Ishikawa (cell line): ENCODE results near the gene ILDR2.

Experiments used
- CEBPB ChIP-seq: IDR thresholded peaks from 2 replicates; pipeline ENCODE4 v1.6.1; 2012
- CREB1 ChIP-seq: IDR thresholded peaks from 2 replicates; pipeline ENCODE4 v1.6.1; 2012; ENCODE audit warnings: low read depth
- EGR1 ChIP-seq: IDR thresholded peaks from 2 replicates; pipeline ENCODE4 v1.6.1; 2012
- EP300 ChIP-seq: IDR thresholded peaks from 2 replicates; pipeline ENCODE4 v1.6.1; 2012; ENCODE audit warnings: borderline replicate concordance
- FOXM1 ChIP-seq: IDR thresholded peaks from 2 replicates; pipeline ENCODE4 v1.6.1; 2012; ENCODE audit warnings: low read depth, borderline replicate concordance
- MAX ChIP-seq: IDR thresholded peaks from 2 replicates; pipeline ENCODE4 v1.6.1; 2012
- NFIC ChIP-seq: IDR thresholded peaks from 2 replicates; pipeline ENCODE4 v1.6.1; 2012
- RAD21 ChIP-seq: IDR thresholded peaks from 2 replicates; pipeline ENCODE4 v1.6.1; 2012; ENCODE audit warnings: low read depth
- REST ChIP-seq: IDR thresholded peaks from 2 replicates; pipeline ENCODE4 v1.6.1; 2012; ENCODE audit warnings: low read depth, mild to moderate bottlenecking
- TAF1 ChIP-seq: IDR thresholded peaks from 2 replicates; pipeline ENCODE4 v1.6.1; 2012; ENCODE audit warnings: low read depth, mild to moderate bottlenecking
- TCF12 ChIP-seq: IDR thresholded peaks from 2 replicates; pipeline ENCODE4 v1.6.1; 2012; ENCODE audit warnings: low read depth
- TEAD4 ChIP-seq: IDR thresholded peaks from 2 replicates; pipeline ENCODE4 v1.6.1; 2012
- USF1 ChIP-seq: IDR thresholded peaks from 2 replicates; pipeline ENCODE4 v1.6.1; 2012
- YY1 ChIP-seq: IDR thresholded peaks from 2 replicates; pipeline ENCODE4 v1.6.1; 2012; ENCODE audit warnings: low read depth
- ZBTB7A ChIP-seq: IDR thresholded peaks from 2 replicates; pipeline ENCODE4 v1.6.1; 2012; ENCODE audit warnings: low read depth

ILDR2 gene

GRCh38 chr1:166956057-166956850 is 19.1 kb downstream of the ILDR2 start:
- TF ChIP-seq EGR1: no peak
- TF ChIP-seq USF1: no peak
- TF ChIP-seq MAX: no peak
- no peak for TF ChIP-seq NFIC
- no peak for TF ChIP-seq YY1
- no peak for TF ChIP-seq EP300
- TF ChIP-seq TAF1: no peak
- no peak for TF ChIP-seq REST
- no peak for TF ChIP-seq TCF12
- no peak for TF ChIP-seq TEAD4
- no peak for TF ChIP-seq RAD21
- TF ChIP-seq CREB1: no peak
- no peak for TF ChIP-seq FOXM1
- no peak for TF ChIP-seq CEBPB

- TF ChIP-seq ZBTB7A (no peak), USF1 (no peak), MAX (no peak), REST (no peak), CEBPB (no peak), EP300 (no peak), TAF1 (no peak), EGR1 (no peak), TEAD4 (no peak), NFIC (no peak)
Observed at GRCh38 chr1:166953491-166953890, 21.8 kb downstream of the ILDR2 start.

GRCh38 chr1:166952002-166952746 is 23.2 kb downstream of the ILDR2 start:
- TF ChIP-seq USF1 (no peak), TEAD4 (peak; percentile 60; the same call in 1 of the 2 replicates)

- no peak for TF ChIP-seq REST
Observed at GRCh38 chr1:166951050-166951449, 24.3 kb downstream of the ILDR2 start.
